A549 (cell line): ENCODE data around the gene CPB2. TPM values are rescaled to one million over a fixed set of nuclear protein-coding genes. Genes with fewer than 3 reads are reported as not detected.

Experiments
- ATAC-seq, 2 experiments: fragments of 200-7000 bp in 1 of 2; fragments of >200 bp in 1 of 2; cut with Nextera tagmentation in 1 of 2; cut with Tn5 transposase in 1 of 2; 3 replicates each; pipeline versions ENCODE4 v1.8.0 to v1.9.1; 2018 to 2020; ENCODE audit warnings: mild to moderate bottlenecking in 1 of 2, moderate library complexity in 1 of 2
- CTCF ChIA-PET: fragments of 300-600 bp; sonication (Branson Sonifier 250); formaldehyde crosslinking; extraction: SDS; loops from one replicate; lab custom pipeline; 2021; ENCODE audit warnings: antibody characterized with exemption, inconsistent platforms; lab: Yijun Ruan, JAX
- POLR2A ChIA-PET: fragments of 350-600 bp; formaldehyde crosslinking; extraction: SDS; loops from one replicate; lab custom pipeline; 2021; ENCODE audit warnings: antibody characterized with exemption, inconsistent platforms; lab: Yijun Ruan, JAX
- DNase-seq, 2 experiments: peaks; one replicate each; pipeline versions ENCODE4 v3.0.0 to v3.0.0-alpha.2; 2011 to 2016; ENCODE audit warnings: low read depth in 1 of 2, low spot score in 1 of 2
- FAIRE-seq: peaks from 2 replicates; lab custom pipeline; 2011; peaks lifted over from hg19 to GRCh38; lab: Jason Lieb, UNC
- H3K27ac ChIP-seq, 2 experiments: fragments of >200 bp; sonication (Bioruptor Twin); formaldehyde crosslinking; 3 replicates each; pipeline ENCODE4 v1.5.1; 2016 to 2017
- H3K4me1 ChIP-seq: fragments of >200 bp; sonication (Bioruptor Twin); formaldehyde crosslinking; 3 replicates; pipeline ENCODE4 v1.6.1; 2016
- H3K4me2 ChIP-seq: fragments of >200 bp; sonication (Bioruptor Twin); formaldehyde crosslinking; 3 replicates; pipeline ENCODE4 v1.6.1; 2016
- H3K4me3 ChIP-seq: fragments of >200 bp; sonication (Bioruptor Twin); formaldehyde crosslinking; 3 replicates; pipeline ENCODE4 v1.5.1; 2016
- H3K9me3 ChIP-seq: fragments of >200 bp; sonication (Bioruptor Twin); formaldehyde crosslinking; 3 replicates; pipeline ENCODE4 v1.6.1; 2016
- CBX2 ChIP-seq: fragments of 200-600 bp; sonication (generic); IDR thresholded peaks from 2 replicates; pipeline ENCODE4 v1.6.1; 2016; ENCODE audit warnings: low read depth, mild to moderate bottlenecking, borderline replicate concordance
- CHD2 ChIP-seq: fragments of 150-350 bp; IDR thresholded peaks from 2 replicates; pipeline ENCODE4 v1.6.1; 2014; ENCODE audit warnings: low read length; ENCODE audit not compliant: partially characterized antibody
- EHF ChIP-seq: fragments of 250-450 bp; sonication (Bioruptor Pico); IDR thresholded peaks from 2 replicates; pipeline ENCODE4 v1.5.0; 2020; ENCODE audit warnings: mild to moderate bottlenecking
- GATA3 ChIP-seq: IDR thresholded peaks from 2 replicates; pipeline ENCODE4 v1.6.1; 2012; ENCODE audit warnings: borderline replicate concordance
- HOXA7 ChIP-seq: fragments of 250-450 bp; sonication (Bioruptor Pico); IDR thresholded peaks from 2 replicates; pipeline ENCODE4 v1.5.0; 2020; ENCODE audit warnings: mild to moderate bottlenecking, moderate library complexity
- JUN ChIP-seq, 2 experiments: fragments of >200 bp; sonication (Bioruptor Twin); formaldehyde crosslinking; IDR thresholded peaks; 2 replicates in 1 of 2; 3 replicates in 1 of 2; pipeline ENCODE4 v1.6.1; 2016 to 2017
- JUNB ChIP-seq: fragments of >200 bp; sonication (Bioruptor Twin); formaldehyde crosslinking; IDR thresholded peaks from 2 replicates; pipeline ENCODE4 v1.6.1; 2016
- KDM1A ChIP-seq: fragments of 200-600 bp; sonication (generic); IDR thresholded peaks from 2 replicates; pipeline ENCODE4 v1.6.1; 2016; ENCODE audit warnings: low read depth, mild to moderate bottlenecking
- KDM5A ChIP-seq: fragments of 200-600 bp; sonication (generic); IDR thresholded peaks from 2 replicates; pipeline ENCODE4 v1.6.1; 2016; ENCODE audit warnings: antibody characterized with exemption, mild to moderate bottlenecking
- NPAS2 ChIP-seq: fragments of 250-450 bp; sonication (Bioruptor Pico); IDR thresholded peaks from 2 replicates; pipeline ENCODE4 v1.8.0; 2022; ENCODE audit warnings: mild to moderate bottlenecking, moderate library complexity, borderline replicate concordance
- RNF2 ChIP-seq: fragments of 200-600 bp; sonication (generic); IDR thresholded peaks from 2 replicates; pipeline ENCODE4 v1.6.1; 2016; ENCODE audit warnings: low read depth, mild to moderate bottlenecking, antibody characterized with exemption, moderate library complexity, borderline replicate concordance
- SREBF2 ChIP-seq: fragments of 450-650 bp; IDR thresholded peaks from 2 replicates; pipeline ENCODE4 v1.6.1; 2014; ENCODE audit warnings: mild to moderate bottlenecking, moderate library complexity
- TP53 ChIP-seq: fragments of 250-450 bp; sonication (Bioruptor Pico); IDR thresholded peaks from 2 replicates; pipeline ENCODE4 v1.5.0; 2021; ENCODE audit warnings: mild to moderate bottlenecking, moderate library complexity
- ZC3H11A ChIP-seq: fragments of 450-650 bp; IDR thresholded peaks from 2 replicates; pipeline ENCODE4 v1.6.1; 2014; ENCODE audit warnings: antibody characterized with exemption, mild to moderate bottlenecking
- ZFP36 ChIP-seq: fragments of 450-650 bp; IDR thresholded peaks from 2 replicates; pipeline ENCODE4 v1.6.1; 2014; ENCODE audit warnings: borderline replicate concordance; ENCODE audit not compliant: partially characterized antibody
- ZNF302 ChIP-seq: fragments of 250-450 bp; sonication (Bioruptor Pico); IDR thresholded peaks from 2 replicates; pipeline ENCODE4 v1.9.0; 2021; ENCODE audit warnings: inconsistent platforms, mild to moderate bottlenecking, moderate library complexity
- WGBS: methylation state at CpG from one replicate; pipeline ENCODE4 v1.1.6; 2017; ENCODE audit errors: missing lambda C conversion rate; 5-methylcytosine and 5-hydroxymethylcytosine counted together
- polyA plus RNA-seq, 4 experiments: library from polyadenylated mRNA; depleted of rRNA in 3 of 4; stranded (reverse); fragments of >200 nt; fragmentation: RNase III in 1 of 4; extraction: RNeasy Plus Mini Kit Qiagen cat#74134 plus additional on column Dnase treatment in 1 of 4; gene quantifications; 2 replicates in 3 of 4; 3 replicates in 1 of 4; pipeline ENCODE4 v1.2.3, GENCODE V29; 2011 to 2017
- TF ChIP-seq, protein P1 (sequence below): IDR thresholded peaks from 2 replicates; pipeline ENCODE4 v1.6.1; 2012
- TF ChIP-seq, protein P2 (sequence below): fragments of 200-600 bp; sonication (generic); IDR thresholded peaks from 2 replicates; pipeline ENCODE4 v1.6.1; 2016; ENCODE audit warnings: antibody characterized with exemption, mild to moderate bottlenecking, moderate library complexity

CPB2 gene
- polyA plus RNA-seq, 2 of the 4 experiments (the other 2 are of a cell fraction) = 0.05 to 0.48 TPM

DNA sequence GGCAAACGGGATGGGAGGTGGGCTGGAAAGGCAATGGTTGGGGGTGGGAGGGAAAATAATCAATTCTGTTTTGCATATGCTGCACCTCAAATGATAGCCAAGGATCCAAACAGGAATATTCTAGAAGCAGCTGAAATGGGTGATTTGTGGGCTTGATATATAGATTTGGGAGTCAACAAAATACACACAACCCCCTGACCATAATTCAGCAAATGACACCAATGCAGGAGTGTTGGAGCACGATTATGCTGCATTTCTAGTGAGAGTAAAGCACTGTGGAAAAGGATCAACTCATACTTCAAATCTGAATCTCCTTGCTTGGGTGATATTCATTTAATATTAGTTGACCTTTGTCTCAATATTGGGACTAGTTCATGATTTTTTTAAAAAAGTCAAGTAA lies 41.1 kb upstream of the CPB2 start:
- DNase-seq (no peak), ATAC-seq (no peak), FAIRE-seq (no peak)
- peaks cover 34% of the 10 kb centered on the region for H3K4me1 ChIP-seq
- ChIA-PET CTCF (interaction anchor here (1.6 kb wide), 1 partner anchor 21 kb away, joined by 4 read pairs; no protein-coding TSS in a partner anchor), POLR2A (no interaction called here)
- no peak overlapping the region for H3K4me2 ChIP-seq
- WGBS = 23% methylated on average over 1 of the region's 2 CpGs
- no peak overlapping the region for H3K27ac ChIP-seq
- TF ChIP-seq ZC3H11A = no peak
- TF ChIP-seq ZFP36 = no peak
- no peak for TF ChIP-seq JUNB
- no peak for TF ChIP-seq CHD2
- TF ChIP-seq NPAS2 (CRISPR knock-in tag) = no peak
- TF ChIP-seq, protein P1, sequence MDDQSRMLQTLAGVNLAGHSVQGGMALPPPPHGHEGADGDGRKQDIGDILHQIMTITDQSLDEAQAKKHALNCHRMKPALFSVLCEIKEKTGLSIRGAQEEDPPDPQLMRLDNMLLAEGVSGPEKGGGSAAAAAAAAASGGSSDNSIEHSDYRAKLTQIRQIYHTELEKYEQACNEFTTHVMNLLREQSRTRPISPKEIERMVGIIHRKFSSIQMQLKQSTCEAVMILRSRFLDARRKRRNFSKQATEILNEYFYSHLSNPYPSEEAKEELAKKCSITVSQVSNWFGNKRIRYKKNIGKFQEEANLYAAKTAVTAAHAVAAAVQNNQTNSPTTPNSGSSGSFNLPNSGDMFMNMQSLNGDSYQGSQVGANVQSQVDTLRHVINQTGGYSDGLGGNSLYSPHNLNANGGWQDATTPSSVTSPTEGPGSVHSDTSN = no peak
- TF ChIP-seq KDM1A = no peak
- no peak for TF ChIP-seq JUN (IDR thresholded peaks at IDR 0.05)
- no peak for TF ChIP-seq KDM5A
- no peaks in the 10 kb centered on the region for H3K9me3 ChIP-seq
- H3K4me3 ChIP-seq = no peak overlapping the region

DNA sequence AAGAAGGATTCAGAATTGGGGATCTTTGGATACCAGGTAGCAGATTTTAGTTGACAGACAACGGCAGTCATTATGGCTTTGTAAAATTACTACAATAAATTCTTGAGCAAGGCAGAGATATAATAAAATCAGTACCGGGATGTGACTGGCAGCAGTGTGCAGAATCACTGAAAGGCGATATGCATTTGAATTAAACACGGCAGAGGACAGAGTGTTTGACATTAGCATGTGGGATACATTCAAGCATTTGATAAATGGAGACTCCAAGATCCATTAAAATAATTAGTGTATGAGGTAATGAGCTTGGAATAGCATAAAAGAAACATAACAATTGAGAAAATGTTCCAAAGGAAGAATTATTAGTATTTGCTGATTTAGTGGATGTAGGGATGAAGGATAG lies 40.3 kb upstream of the CPB2 start:
- no peak overlapping the region for H3K4me3 ChIP-seq
- FAIRE-seq (no peak), ATAC-seq (no peak), DNase-seq (no peak)
- peaks cover 33% of the 10 kb centered on the region for H3K4me1 ChIP-seq
- H3K27ac ChIP-seq = no peak overlapping the region
- H3K4me2 ChIP-seq = no peak overlapping the region
- H3K9me3 ChIP-seq = no peaks in the 10 kb centered on the region
- WGBS = 84% methylated on average over 4 of the region's 4 CpGs
- POLR2A ChIA-PET = no interaction called here
- TF ChIP-seq SREBF2 = no peak
- TF ChIP-seq HOXA7 = no peak
- TF ChIP-seq, protein P2, sequence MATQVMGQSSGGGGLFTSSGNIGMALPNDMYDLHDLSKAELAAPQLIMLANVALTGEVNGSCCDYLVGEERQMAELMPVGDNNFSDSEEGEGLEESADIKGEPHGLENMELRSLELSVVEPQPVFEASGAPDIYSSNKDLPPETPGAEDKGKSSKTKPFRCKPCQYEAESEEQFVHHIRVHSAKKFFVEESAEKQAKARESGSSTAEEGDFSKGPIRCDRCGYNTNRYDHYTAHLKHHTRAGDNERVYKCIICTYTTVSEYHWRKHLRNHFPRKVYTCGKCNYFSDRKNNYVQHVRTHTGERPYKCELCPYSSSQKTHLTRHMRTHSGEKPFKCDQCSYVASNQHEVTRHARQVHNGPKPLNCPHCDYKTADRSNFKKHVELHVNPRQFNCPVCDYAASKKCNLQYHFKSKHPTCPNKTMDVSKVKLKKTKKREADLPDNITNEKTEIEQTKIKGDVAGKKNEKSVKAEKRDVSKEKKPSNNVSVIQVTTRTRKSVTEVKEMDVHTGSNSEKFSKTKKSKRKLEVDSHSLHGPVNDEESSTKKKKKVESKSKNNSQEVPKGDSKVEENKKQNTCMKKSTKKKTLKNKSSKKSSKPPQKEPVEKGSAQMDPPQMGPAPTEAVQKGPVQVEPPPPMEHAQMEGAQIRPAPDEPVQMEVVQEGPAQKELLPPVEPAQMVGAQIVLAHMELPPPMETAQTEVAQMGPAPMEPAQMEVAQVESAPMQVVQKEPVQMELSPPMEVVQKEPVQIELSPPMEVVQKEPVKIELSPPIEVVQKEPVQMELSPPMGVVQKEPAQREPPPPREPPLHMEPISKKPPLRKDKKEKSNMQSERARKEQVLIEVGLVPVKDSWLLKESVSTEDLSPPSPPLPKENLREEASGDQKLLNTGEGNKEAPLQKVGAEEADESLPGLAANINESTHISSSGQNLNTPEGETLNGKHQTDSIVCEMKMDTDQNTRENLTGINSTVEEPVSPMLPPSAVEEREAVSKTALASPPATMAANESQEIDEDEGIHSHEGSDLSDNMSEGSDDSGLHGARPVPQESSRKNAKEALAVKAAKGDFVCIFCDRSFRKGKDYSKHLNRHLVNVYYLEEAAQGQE = no peak
- CTCF ChIA-PET = interaction anchor here (1.5 to 1.6 kb wide), 2 partner anchors 15 to 22 kb away, joined by 4 to 8 read pairs; no protein-coding TSS in a partner anchor

DNA sequence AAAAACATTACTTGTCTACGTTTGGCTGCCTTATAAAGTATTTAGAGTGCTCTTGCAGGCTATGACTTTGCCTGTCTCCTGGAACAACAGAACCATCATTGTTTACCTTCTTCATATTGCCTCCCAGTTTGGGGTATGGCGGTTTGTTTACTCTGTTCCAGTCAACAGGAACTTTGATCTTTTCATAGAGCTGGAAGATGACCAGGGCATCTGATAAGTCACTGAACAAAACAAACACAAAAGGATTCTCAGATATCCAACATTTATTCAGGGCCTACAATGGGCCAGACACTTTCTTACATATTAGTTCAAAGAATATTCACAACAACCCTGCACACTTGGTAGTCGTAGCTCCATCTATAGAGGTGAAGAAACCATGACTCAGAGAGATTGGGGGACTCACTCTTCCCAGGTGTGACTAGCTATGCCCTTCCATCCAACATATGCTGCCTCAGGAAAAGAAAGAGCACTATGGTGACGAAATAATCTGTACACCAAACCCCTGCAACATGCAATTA lies 38.4 kb upstream of the CPB2 start:
- FAIRE-seq (no peak), DNase-seq (peak in 1 of 2 experiments; percentile 69), ATAC-seq (peak; percentile 54 to 84; a peak in 4 of 6 replicates)
- Histone ChIP-seq H3K9me3 (no peaks in the 10 kb centered on the region), H3K4me3 (no peak overlapping the region; the same call in 2 of the 3 replicates), H3K27ac (peak overlapping the region in 1 of 2 experiments; percentile 24; a peak in 1 of 6 replicates), H3K4me1 (peaks cover 24% of the 10 kb centered on the region), H3K4me2 (peak overlapping the region; percentile 62)
- ChIA-PET POLR2A (no interaction called here), CTCF (interaction anchor here (0.9 kb wide), 1 partner anchor 17 kb away, joined by 4 read pairs; no protein-coding TSS in a partner anchor)
- no peak for TF ChIP-seq CBX2
- no peak for TF ChIP-seq ZNF302 (CRISPR knock-in tag)
- TF ChIP-seq ZC3H11A = no peak
- no peak for TF ChIP-seq TP53 (CRISPR knock-in tag)
- TF ChIP-seq KDM1A = no peak
- TF ChIP-seq EHF (CRISPR knock-in tag) = no peak
- peak; percentile 64; the same call in 1 of the 2 replicates for TF ChIP-seq GATA3
- TF ChIP-seq HOXA7 = no peak
- TF ChIP-seq RNF2 = no peak
- WGBS = 13% methylated on average over 4 of the region's 4 CpGs
